Measurements from ENCODE around the gene ARID3A.

Gene ARID3A

DNA sequence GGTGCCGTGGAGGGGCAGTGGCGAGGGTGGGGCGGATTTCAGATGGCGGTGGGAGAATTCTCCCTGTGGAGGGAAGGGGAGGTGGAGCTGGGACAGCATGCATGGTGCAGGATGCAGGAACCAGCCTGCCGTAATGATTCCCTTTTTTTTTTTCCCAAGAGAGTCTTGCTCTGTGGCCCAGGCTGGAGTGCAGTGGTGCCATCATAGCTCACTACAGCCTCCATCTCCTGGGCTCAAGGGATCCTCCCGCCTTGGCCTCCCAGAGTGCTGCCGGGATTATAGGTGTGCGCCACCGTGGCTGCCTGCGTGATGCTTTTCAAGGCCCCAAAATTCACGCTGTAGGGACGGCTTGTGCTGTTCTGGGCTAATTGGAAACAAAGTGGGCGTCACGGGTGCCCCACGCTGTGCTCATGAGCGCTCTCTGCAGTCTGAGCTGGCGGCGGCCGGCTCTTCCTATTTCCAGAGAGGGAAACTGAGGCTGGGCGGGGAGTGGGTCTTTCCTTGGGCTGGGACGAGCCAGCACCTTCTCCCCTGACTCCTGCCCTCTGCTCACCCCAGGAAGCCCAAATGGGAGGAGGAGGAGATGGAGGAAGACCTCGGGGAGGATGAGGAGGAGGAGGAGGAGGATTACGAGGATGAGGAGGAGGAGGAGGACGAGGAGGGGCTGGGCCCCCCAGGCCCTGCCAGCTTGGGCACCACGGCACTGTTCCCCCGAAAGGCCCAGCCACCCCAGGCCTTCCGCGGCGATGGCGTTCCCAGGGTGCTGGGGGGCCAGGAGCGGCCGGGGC is 6.2 kb downstream of the ARID3A start:
- DNase-seq, result no peak

DNA sequence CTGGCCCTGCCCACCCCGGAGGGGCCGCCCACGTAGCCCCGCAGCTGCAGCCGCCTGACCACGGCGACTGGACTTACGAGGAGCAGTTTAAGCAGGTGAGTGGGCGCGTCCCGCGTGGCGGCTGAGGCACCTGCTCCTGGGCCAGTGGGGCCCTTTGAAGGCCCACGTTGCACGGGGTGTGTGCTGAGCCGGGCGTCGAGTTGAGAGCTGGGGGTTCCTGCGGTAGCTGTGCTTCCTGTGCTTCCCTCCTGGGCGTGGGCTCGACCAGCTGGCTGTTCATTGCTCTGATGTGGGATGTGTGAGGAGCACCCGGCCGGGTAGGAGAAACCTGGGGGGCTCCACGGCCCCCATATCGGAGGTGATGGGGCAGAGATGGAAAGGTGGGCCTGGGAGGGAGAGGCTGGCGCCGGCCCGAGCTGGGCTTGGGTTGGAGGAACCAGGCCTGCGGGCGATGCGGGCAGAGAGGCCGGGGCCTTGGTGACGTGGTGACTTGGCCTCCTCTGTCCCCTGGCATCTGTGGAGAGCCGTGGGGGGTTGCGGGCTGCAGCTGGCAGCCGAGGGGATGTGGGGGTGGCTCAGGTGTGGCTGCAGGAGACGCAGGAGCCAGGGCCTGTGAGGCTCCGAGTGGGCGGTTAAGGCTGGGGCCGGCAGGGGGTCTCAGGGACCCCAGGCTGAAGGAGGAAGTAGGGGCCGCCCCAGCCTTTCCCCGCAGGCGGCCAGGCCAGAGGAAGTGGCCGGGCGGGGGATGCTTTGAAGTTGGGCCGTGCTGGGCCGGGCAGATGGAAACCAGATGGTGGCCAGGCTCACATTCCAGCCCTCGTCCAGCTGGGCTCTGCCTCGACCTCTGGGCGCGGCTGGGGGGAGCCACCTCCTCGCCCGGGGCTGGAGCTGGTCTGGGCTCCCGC is 7.1 kb downstream of the ARID3A start:
- peak; percentile 84 for DNase-seq

DNA sequence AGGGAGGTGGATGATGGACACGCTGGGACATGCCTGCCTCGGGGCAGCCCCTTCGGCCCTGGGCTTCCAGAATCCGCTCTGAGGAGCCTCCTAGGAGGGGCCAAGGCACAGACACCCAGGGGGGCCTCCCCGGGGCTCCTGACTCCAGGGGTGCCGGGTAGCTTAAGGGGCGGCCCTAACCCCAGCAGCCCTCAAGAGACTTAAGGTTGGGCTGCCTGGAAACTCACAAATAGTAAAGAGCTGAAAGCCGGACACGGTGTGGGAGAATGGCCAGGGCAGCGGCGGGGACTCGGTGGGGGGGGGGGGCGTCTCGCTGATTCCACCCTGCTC is 7.7 kb downstream of the ARID3A start:
- no peak for DNase-seq

DNA sequence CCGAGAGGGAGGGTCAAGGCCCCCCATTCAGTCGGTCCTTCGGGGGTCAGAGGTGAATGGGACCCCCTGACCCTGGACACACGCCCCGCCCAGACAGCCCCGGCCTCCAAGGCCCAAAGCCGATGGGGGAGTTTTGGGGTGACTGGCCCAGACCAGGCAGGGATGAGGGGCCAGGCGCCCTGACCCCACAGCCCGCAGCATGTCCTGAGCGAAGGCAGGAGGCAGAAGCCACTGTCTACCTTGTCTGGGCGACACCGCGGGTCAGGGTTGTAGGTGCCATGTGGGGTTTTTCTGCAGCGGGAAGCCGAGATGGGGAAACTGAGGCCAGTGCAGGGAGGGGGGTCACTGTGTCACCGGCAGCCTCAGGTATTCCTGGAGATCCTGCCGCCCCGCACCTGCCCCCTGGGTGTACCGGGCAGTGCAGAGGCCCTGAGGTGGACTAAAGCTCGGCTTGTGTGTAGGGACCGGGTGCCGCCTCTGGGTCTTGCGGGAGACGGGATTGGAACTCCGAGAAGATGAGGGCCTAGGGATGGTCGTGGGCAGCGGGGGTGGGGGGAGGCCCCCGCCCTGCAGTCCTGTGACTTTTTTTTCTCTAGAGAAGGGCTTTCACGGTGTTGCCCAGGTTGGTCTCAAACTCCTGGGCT is 8.5 kb downstream of the ARID3A start:
- no peak for DNase-seq

DNA sequence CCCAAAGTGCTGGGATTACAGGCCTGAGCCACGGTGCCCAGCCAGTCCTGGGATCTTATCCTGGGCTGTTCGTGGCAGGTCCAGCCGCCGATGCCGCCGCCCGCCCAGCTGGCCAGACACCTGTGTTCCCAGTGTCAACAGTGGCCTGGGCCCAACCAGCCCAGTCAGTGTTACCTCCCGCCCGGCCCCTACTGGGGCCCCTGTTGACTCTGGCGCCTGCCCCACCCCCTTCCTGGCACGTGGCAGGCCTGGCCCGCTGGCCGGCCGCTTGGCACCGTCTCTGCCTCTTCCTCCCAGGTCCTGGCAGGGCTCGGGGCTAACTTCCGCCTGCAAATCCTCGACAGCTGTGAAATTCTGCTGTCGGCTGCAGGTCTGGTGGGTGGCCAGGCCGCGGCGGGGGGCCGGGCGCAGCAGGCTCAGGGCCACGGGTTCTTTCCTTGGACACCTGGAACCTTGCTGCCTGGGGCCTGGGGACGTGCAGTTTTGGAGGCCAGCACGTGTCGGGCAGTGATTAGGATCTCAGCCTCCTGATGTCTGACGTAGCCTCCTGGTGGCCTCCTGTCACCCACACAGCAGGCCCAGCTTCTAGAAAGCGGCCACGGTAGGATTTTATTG is 9.1 kb downstream of the ARID3A start:
- no peak for DNase-seq

DNA sequence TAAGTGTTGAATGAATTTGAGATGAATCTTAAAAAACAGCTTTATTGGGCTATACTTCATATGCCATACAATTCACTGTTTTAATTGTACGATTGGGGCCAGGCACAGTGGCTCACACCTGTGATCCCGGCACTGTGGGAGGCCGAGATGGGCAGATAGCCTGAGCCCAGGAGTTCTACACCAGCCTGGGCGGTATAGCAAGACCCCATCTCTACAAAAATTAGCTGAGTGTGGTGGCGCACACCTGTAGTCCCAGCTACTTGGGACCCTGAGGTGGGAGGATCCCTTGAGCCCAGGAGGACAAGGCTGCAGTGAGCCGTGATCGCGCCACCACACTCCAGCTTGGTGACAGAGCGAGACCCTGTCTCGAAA is 10.3 kb downstream of the ARID3A start:
- DNase-seq, result no peak

DNA sequence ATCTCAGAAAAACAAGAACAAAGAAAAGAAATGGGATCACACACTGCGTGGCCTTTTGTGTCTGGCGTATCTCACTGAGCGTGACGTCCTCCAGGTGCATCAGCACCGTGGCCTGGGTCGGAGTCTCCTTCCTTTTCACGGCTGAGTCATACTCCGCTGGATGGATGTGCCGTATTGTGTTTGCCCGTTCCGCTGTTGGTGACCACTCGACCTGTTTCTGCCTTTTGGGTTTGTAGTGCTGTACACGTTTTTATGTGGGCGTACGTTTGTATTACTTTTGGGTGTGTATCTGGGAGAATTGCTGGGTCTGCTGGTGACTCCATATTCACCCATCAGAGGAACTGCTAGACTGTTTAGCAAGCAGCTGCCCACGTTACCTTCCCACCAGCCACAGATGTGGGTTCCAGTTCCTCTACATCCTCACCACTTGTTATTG is 11.4 kb downstream of the ARID3A start:
- no peak for DNase-seq

DNA sequence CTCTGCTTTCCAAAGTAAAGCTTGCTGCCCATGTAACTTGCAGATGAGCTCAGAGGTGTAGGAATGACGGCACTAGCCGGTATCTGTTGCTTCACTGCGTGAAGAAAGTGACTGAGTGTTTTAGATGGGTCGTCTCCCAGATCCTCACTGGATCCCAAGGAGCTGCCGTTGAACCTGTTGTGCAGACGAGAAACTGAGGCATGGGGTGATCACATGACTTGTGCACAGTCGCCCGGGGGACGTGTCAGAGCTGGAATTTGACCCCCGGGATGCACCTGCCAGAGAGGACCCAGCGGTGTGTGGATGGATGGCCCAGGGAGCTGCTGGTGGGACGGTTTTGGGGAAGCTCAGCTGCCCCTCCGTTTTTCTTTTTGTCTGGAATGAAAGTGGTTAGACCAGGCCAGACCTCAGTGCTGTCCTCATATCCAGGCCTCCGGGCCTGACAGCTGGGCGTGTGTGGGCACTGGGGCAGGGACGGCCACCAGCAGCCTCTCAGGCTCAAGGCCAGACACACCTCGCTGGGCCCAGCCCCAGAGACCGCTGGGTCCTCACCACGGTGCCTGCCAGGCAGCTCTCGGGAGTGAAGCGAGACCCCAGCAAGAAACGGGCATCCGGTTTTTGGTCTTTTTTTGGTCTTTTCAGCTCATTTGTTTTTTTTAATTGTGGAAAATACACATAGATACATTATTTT is 12.5 kb downstream of the ARID3A start:
- DNase-seq, result no peak

DNA sequence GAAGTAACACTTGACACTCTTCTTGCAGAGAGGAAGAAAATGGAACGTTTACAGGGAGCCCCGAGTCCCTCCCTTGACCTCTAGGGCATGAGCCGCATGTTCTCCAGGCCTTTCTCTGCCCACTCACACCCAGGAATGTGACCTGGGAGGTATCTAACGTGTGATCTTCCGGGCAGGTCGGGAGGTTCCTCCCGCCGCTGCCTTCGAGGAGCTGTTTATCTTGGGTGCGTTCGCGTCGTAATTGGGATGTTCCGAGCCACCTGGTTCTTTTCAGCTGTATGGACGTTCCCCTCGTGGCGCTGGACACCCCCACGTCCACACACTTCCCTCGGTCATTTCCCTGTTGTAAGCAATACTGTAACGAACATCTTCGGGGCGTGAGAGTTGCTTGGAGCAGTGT is 13.6 kb downstream of the ARID3A start:
- DNase-seq, result no peak

DNA sequence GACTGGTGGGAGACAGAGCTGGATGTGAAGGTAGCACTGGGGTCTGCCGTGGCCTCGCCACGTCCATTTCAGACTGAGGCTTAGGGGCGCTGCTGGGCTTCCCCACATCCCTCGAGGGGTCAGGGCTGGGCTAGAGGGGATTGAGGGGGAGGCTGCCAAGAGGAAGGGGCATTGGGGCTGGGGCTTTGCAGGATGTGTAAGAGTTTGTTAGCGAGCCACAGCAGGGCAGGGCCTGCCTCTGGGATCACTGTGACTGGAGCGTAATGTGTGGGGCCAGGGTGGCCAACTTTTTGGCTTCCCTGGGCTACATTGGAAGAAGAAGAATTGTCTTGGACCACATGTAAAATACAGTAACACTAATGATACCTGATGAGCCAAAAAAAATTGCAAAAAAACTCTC is 14.1 kb downstream of the ARID3A start:
- DNase-seq, result no peak

DNA sequence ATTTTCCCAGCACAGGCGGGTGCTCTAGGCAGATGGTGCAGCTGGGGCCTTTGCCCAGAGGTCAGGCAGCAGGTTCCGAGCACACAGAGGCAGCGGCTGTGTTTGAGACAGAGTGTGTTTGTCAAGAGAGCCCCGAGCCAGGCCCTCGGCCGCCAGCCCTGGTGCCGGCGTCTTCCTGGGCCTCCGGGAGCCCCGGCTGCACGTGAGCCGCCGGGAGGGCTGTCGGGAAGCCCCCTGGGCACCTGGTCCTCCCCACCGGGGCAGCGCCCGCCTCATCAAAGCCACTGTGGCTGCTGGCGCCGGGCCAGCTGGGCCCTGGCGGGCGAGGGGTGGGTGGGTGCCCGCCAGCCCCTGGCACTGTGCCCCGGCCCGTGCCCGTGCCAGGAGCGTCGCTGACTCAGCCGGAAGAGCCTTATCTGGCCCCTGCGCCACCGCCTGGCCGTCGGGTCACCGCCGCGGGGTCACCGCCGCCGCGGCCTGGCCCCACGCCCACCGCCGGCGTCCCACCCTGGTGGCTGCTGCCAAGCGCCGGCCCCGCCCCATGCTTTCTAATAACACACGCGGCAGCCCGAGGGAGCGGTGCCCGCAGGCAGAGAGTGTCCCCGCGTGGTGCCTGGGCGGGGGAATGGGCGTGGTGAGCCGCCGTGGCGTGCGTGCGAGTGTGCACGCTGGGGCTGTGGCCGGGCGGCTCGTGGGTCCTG is 14.9 kb downstream of the ARID3A start:
- no peak for DNase-seq

DNA sequence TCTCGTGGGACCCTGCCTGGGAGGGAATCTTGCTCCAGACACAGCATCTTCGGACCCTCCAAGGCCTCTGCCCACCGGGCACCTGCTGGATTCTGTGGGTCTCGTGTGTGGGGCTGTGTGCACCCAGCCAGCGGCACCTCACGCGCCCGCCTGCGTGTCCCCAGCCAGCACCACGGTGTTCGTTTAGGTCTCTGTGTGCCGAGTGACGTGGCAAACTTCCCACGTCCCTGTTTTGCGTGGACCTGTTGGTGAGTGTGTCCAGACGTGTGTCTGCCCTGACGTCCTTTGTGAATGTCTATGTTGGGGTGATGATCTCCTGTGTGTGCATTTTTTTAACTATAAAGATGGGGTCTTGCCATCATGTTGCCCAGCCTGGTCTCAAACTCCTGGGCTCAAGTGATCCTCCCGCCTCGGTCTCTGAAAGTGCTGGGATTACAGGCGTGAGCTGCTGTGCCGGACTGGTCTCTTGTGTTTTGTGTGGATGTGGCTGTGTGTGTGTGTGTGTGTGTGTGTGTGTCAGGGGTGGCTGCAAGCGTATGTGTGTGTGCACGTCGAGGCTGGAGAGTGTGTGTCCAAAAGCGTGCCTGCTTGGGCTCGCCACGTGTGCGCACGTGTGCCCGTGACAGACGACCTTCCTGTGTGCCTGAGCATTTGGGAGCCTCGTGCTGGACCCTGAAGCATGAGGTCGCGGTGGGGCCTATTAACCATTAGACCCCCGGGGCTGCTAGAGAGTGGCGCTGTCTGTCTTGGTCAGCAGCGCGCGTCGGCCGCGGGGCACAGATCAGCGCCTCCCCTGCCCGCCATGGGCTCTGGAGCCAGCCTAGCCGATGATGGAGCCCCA is 15.7 kb downstream of the ARID3A start:
- no peak for DNase-seq

DNA sequence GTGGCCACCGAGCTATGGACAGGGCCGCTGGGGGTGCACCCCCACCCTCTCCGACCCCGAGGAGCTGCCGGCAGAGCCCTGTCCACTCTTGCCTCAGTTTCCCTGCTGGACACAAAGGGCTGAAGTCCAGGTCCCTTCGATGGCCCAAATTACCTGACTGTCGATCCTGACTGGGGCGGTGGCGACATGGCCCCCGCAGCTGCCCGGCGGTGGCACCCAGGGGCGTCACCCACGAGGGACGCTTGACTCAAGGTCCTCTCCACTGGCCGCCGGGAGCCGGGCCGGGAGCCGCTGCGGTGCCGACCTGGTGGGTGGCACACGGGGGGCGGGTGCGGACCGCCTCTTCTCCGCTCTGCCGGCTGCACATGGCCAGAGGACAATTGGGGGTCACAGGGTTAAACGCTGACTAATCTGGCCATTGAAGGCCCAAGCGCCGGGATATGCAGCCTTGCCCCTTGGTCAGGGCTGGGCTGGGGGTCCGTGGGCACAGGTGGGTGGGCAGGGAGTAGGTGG is 16.4 kb downstream of the ARID3A start:
- DNase-seq, result no peak

DNA sequence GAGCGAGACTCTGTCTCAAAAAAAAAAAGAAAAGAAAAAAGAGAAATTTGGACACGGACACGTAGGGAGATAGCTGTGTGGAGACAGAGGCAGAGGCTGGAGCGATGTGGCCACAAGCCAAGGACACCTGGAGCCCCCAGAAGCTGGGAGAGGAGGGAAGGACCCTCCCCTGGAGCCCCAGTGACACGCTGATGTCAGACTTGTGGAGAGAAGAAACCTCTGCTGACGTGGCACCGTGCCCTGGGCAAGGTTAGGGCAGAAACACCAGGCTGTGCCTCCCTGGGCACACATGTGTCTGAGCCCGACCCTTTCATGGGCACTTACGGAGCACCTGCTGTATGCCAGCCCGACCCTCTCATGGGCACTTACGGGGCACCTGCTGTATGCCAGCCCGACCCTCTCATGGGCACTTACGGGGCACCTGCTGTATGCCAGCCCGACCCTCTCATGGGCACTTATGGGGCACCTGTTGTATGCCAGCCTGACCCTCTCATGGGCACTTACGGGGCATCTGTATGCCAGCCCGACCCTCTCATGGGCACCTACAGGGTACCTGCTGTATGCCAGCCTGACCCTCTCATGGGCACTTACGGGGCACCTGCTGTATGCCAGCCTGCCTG is 17.8 kb downstream of the ARID3A start:
- DNase-seq, result no peak

DNA sequence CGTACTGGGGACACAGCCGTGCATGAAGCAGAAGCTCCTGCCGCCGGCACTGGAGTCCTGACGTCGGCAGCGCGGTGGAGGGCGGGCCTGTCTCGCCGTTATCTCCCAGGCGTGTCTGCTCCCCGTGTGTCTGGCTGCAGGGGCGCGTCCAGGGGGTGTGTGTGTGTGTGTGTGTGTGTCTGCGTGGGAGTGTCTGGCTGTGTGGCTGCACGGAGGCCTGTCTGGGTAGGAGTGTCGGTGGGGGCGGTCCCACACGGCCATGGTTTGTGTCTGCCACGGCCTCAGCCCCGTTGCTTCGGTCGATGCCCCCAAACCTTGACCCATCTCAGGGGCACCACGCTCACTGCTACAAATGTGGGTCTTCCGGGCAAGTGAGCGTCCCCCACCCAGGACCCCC is 18.3 kb downstream of the ARID3A start:
- no peak for DNase-seq

DNA sequence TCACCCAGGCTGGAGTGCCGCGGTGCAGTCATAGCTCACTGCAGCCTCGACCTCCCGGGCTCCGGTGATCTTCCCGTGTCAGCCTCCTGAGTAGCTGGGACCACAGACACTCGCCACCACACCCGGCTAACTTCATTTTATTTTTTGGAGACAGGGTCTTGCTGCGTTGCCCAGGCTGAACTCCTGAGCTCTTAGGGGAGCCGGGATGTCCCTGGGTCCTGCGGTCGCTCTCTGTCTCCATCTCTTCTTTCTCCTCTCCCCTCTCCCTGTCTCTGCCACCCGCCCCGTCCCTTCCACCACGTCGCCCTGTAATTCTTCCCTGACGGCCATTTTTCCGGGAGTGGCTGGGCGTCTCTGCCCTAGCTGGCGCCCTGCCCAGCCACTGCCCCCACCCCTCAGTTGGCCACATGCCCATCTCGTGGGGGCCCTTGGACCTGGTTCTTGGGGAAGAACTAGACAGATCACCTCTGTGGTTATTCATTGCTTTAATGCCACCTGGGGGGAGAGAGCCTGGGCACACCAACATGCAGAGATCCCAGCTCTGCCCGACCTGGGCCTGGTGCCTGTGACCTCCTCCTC is 18.9 kb downstream of the ARID3A start:
- no peak for DNase-seq

DNA sequence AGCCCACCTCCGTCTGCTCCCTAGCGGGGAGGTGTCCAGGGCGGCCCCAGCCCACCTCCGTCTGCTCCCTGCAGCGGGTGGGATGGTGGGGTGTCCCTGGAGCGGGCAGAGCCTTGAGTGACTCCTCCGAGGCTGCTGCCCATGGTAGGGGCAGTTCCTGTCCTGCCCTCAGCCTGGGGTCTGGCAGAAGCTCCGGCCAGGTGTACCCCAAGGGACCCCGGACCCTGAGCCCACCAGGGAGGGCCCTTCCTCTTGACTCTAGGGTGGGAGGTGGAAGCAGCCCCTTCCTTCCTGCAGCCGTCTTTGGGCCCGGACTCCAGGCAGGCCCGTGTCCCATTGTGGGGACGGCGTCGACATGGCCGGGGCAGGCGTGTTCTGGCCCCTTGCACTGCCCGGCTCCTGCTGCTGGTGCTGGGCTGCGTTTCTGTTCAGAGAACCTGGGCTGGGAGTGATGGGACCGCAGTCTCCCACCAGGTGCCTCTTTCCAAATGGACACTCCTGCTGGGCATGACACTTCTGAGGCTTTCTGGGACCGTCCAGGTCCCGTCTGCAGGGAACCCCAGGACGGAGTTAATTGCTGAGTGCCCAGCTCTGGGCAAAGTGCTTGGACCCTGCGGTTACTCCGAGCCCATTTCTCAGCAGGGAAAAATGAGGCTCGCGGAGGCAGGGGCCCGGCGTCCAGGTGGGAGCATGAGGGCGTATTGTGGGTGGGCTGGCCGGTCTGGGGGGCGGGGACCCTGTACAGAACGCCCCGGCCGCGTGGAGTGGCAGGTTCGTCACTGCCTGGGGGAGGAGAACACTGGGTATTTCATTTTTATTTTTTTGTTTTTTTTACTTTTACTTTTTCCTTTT is 19.8 kb downstream of the ARID3A start:
- DNase-seq, result no peak

DNA sequence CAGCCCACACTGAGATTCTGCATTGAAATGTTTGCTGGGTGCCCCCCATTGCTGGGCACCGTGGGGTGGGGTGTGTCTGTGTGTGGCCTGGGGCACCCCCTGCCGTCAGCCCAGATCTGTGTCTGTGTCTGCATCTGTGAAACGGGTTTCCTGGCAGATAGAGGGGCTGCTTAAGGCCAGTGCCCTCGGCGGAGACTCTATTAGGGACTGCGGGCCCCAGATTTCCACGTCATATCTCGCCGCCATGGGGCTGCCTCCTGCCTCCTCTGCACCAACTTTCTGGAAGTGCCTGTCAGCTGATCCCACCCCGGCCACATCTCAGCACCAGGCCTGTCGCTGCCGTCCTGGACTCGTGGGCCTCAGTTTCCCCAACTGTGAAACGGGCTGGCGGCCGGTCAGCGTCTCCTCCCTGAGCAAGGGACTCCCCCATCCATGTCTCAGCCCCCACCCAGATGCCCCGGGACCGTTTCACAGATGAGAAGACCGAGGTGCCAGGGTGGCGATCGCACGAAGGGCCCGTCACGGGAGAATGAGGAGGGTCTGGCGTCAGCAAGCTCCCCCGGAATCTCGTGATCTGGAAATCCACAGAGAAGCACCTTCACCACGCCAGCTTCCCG is 21.4 kb downstream of the ARID3A start:
- no peak for DNase-seq

All from fibroblast of upper back skin (primary cell).